GM21825 (cell line): ENCODE results near the gene AKT2.
"Not testable (repeated sequence)": the region's sequence is repeated elsewhere in the genome, so short reads cannot be mapped to it uniquely, and the experiment has no call there.

Source experiments
- ATAC-seq: cut with Tn5 transposase; IDR thresholded peaks from one replicate; pipeline ENCODE4 v1.9.1; 2021; ENCODE audit warnings: mild to moderate bottlenecking, moderate library complexity; ENCODE audit not compliant: unreplicated experiment

AKT2 gene

GRCh38 chr19:40284501-40285352, at the start of gene AKT2:
TSS of gene AKT2 (minus strand) at chr19:40285345. CDS start at chr19:40265267, 20,078 bp downstream.
- ATAC-seq, result peak; percentile 22

GRCh38 chr19:40333083-40333482, 47.9 kb upstream of the AKT2 start:
- not testable (repeated sequence) for ATAC-seq

GRCh38 chr19:40332669-40333068, 47.5 kb upstream of the AKT2 start:
- ATAC-seq, result no peak

GRCh38 chr19:40331052-40331451, 45.9 kb upstream of the AKT2 start:
- no peak for ATAC-seq

GRCh38 chr19:40326201-40326600, 41.1 kb upstream of the AKT2 start:
- no peak for ATAC-seq

GRCh38 chr19:40323705-40324104, 38.6 kb upstream of the AKT2 start:
- ATAC-seq, result no peak

- ATAC-seq, result no peak
Observed at GRCh38 chr19:40322951-40323615, 37.9 kb upstream of the AKT2 start.

GRCh38 chr19:40322271-40322610, 37.1 kb upstream of the AKT2 start:
- no peak for ATAC-seq

- ATAC-seq, result no peak
Observed at GRCh38 chr19:40321566-40322270, 36.6 kb upstream of the AKT2 start.

GRCh38 chr19:40321076-40321475, 35.9 kb upstream of the AKT2 start:
- ATAC-seq, result no peak

- ATAC-seq, result no peak
Observed at GRCh38 chr19:40320558-40320935, 35.4 kb upstream of the AKT2 start.

GRCh38 chr19:40317338-40317737, 32.2 kb upstream of the AKT2 start:
- no peak for ATAC-seq

GRCh38 chr19:40315812-40316470, 30.8 kb upstream of the AKT2 start:
- ATAC-seq, result no peak

GRCh38 chr19:40314656-40315055, 29.5 kb upstream of the AKT2 start:
- ATAC-seq, result no peak

- no peak for ATAC-seq
Observed at GRCh38 chr19:40313229-40313983, 28.3 kb upstream of the AKT2 start.

- no peak for ATAC-seq
Observed at GRCh38 chr19:40312533-40312932, 27.4 kb upstream of the AKT2 start.

GRCh38 chr19:40309666-40310065, 24.5 kb upstream of the AKT2 start:
- ATAC-seq, result no peak

GRCh38 chr19:40305403-40305802, 20.3 kb upstream of the AKT2 start:
- ATAC-seq, result no peak

- ATAC-seq, result no peak
Observed at GRCh38 chr19:40304306-40304705, 19.2 kb upstream of the AKT2 start.

GRCh38 chr19:40303765-40304164, 18.6 kb upstream of the AKT2 start:
- ATAC-seq, result no peak
